ACC112 (cell line): Measurements from ENCODE around the gene PLLP.
"Not testable (repeated sequence)": the region's sequence is repeated elsewhere in the genome, so short reads cannot be mapped to it uniquely, and the experiment has no call there.

Experiments
- H2AFZ ChIP-seq: fragments of 200-600 bp; sonication (generic); one replicate; pipeline ENCODE4 v1.6.0; 2017; ENCODE audit warnings: antibody characterized with exemption, low read length; ENCODE audit not compliant: unreplicated experiment
- H3K27ac ChIP-seq: fragments of 200-600 bp; sonication (generic); 2 replicates; pipeline ENCODE4 v1.5.1; 2014; ENCODE audit warnings: low read depth, mild to moderate bottlenecking, antibody characterized with exemption, low read length, moderate library complexity
- H3K27me3 ChIP-seq: fragments of 200-600 bp; sonication (generic); 2 replicates; pipeline ENCODE4 v1.6.1; 2014; ENCODE audit warnings: mild to moderate bottlenecking, antibody characterized with exemption, low read length, moderate library complexity, mixed read lengths; ENCODE audit not compliant: insufficient read depth
- H3K36me3 ChIP-seq: fragments of 200-600 bp; sonication (generic); 2 replicates; pipeline ENCODE4 v1.6.1; 2016; ENCODE audit warnings: mild to moderate bottlenecking, antibody characterized with exemption, low read length, moderate library complexity, mixed read lengths; ENCODE audit not compliant: insufficient read depth
- H3K4me1 ChIP-seq: fragments of 200-600 bp; sonication (generic); one replicate; pipeline ENCODE4 v1.6.1; 2016; ENCODE audit warnings: low read length, mixed read lengths; ENCODE audit not compliant: insufficient read depth, unreplicated experiment, control insufficient read depth
- H3K4me3 ChIP-seq: fragments of 200-600 bp; sonication (generic); 2 replicates; pipeline ENCODE4 v1.5.1; 2014; ENCODE audit warnings: mild to moderate bottlenecking, low read depth, low read length
- H3K79me2 ChIP-seq: fragments of 200-600 bp; sonication (generic); one replicate; pipeline ENCODE4 v1.6.0; 2016; ENCODE audit warnings: low read length; ENCODE audit not compliant: control insufficient read depth, unreplicated experiment, insufficient read depth

PLLP gene

DNA sequence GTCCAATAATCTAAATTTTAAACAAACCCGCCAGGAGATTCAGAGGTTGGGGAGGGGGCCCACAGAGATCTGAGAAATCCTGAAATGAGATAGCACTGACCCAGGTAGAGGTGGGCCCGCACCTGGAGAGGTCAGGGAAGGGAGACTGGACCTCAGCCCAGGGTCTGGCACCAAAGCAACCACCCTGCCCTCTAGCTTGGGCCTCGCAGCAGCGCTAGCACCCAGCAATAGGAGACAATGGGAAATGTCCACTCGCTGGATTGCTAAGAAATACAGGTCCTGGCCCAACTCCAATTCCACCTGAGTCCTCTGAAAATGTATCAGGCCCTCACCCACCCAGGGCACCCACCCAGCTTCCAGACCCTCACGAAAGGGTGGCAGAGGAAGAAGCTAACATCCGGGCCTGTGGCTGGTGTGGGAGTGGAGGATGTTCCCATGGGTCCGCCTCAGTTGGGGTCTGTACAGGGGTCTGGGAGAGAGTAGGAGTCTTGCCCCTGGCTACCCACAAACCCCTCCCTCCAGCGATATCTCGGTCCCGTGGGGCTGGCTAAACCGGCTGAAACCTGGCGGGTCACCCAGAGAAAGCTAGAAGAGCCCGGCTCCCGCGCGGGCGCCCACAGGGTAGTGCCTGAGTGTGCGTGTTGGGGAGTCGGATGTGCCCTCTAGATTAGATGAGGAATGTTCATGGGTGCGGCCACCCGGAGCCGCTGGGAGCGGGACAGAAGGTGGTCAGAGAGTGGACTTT, 1.1 kb downstream of the PLLP start:
- H2AFZ ChIP-seq, result no peak overlapping the region
- H3K79me2 ChIP-seq, result no peaks in the 10 kb centered on the region
- no peak overlapping the region for H3K4me3 ChIP-seq
- no peak overlapping the region for H3K27ac ChIP-seq
- no peaks in the 10 kb centered on the region for H3K36me3 ChIP-seq
- H3K4me1 ChIP-seq, result no peaks in the 10 kb centered on the region
- peaks cover 40% of the 10 kb centered on the region for H3K27me3 ChIP-seq

DNA sequence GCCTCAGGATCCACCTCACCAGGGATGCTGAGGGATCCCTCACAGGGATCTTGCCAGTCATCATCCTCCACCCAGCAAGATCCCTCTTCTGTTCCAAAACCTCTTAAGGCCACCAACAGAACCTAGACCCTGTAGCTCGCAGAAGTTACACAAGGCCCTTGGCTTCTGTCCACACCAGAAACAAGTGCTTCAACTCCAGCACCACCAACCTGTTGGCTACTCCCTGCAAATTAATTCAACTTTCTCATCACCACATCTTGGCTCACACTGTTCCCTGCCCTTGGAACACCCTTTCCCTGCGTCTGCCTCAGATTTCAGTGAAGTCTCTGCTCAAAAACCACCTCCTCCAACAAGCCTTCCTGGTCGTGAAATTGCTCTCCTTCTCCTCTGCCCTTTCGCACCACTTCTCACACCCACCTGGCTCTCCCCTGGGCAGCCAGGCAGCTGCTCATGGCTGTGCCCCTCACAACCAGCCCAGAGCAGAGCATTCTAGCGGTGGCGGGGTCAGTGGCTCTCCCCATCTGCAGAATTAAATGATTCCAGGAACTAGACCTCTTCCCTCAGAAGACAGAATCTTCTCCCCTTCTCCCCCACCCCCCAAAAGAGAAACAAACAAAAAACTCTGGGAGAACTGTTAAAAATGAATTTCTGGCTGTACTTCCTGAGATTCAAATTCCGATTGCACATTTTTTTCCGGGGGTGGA, 1.8 kb downstream of the PLLP start:
- H3K27me3 ChIP-seq, result peaks cover 40% of the 10 kb centered on the region
- H3K4me3 ChIP-seq, result no peak overlapping the region
- no peak overlapping the region for H2AFZ ChIP-seq
- no peaks in the 10 kb centered on the region for H3K36me3 ChIP-seq
- H3K79me2 ChIP-seq, result no peaks in the 10 kb centered on the region
- no peak overlapping the region for H3K27ac ChIP-seq
- peaks cover 2% of the 10 kb centered on the region for H3K4me1 ChIP-seq

DNA sequence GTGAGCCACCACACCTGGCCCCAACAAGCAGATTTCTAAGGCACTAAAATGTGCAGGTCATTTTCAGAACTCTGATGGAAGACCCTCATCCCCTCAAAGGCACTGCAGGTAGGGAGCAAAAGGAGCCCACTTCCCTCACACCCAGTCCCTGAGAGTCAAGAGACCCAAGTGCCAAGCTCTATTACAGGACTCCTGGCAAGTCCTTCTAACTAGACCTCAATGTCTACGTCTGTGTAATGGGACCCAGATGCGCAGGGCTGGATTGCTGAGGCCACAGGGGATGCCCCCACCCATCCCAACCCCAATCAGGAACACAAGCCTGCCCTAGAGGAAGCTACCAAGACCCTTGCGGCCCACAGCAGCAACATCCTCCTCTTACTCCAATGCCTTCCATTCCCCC, 2.7 kb downstream of the PLLP start:
- H3K36me3 ChIP-seq, result no peaks in the 10 kb centered on the region
- H3K27ac ChIP-seq, result no peak overlapping the region
- H3K4me3 ChIP-seq, result no peak overlapping the region
- no peaks in the 10 kb centered on the region for H3K79me2 ChIP-seq
- peaks cover 8% of the 10 kb centered on the region for H3K4me1 ChIP-seq
- no peak overlapping the region for H2AFZ ChIP-seq
- peaks cover 40% of the 10 kb centered on the region for H3K27me3 ChIP-seq

DNA sequence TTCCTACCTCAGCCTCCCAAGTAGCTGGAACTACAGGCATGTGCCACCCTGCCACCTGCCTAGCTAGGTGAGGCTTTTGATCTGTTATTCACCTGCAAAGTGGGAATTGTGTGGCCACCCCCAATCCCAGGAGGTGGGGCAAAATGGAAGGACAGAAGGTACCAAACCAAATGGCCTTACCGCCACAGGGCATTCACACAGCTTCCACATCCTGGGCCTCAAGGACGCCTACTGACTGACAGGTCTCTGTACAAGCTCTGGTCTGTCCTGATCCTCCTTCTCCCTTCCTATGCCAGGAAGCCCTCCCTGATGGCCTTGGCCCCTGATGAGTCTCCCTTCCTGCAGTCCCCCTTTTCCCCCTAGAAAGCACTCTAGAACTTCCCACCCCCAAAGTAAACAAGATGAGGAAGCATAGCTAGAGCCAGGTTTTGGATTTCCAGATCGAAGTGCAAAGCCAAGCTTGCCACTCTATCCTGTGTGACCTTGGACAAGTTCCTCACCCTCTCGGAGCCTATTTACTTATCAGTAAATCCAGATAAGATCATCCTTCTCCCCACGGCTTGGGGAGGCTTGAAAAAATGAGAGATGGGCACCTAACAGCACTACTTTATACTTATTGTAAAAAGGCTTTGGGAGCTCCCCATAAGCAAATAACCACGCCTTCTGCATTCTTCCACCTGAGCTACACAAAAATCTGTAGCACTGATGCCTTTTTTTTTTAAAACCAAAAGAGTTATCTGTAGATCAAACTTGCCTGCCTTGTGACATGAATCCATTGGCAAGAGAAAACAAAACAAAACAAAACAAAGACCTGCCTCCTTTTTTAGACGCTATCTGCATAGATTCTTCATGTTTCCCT, 4.5 kb downstream of the PLLP start:
- no peaks in the 10 kb centered on the region for H3K36me3 ChIP-seq
- no peak overlapping the region for H2AFZ ChIP-seq
- peaks cover 12% of the 10 kb centered on the region for H3K4me1 ChIP-seq
- H3K79me2 ChIP-seq, result no peaks in the 10 kb centered on the region
- H3K4me3 ChIP-seq, result no peak overlapping the region
- H3K27me3 ChIP-seq, result peaks cover 33% of the 10 kb centered on the region
- no peak overlapping the region for H3K27ac ChIP-seq

DNA sequence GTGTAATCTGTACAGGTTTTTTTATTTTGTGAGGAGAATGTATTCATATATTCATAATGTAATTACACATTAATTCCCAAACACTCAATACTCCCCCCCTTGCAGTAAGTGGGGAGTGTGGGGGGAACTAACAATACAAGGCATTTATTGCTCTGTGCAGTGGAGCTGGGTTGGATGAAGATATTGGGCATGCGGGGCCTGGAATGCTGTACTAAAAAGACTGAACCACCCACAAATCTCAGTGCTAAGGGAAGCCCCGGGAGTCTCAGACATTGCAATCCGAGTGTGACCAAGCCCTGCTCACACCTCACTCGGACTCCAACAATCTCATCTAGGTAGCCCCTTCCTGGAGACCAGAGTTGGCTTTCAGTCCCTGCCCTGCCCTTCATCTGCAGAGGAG, 6.0 kb downstream of the PLLP start:
- H3K79me2 ChIP-seq, result no peaks in the 10 kb centered on the region

DNA sequence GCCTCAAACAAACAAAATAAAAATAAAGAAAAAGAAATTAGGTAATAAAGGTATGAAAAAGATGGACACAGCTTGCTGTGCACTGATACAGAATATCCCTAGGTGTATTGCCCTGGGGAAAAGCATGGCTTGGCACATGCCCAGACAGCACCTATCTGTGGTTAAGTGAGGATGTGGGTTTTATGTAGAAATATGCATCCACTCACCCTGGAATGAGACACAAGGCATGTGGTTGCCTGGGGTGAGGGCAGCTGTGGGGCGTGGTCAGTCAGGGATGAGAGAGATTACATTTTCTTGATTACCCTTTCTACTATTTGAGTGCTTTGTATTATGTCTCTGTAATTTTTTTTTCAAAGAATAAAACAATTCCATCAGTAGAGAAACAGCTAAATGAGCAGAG, 6.9 kb downstream of the PLLP start:
- H3K36me3 ChIP-seq, result no peaks in the 10 kb centered on the region
- H3K4me3 ChIP-seq, result no peak overlapping the region
- no peak overlapping the region for H2AFZ ChIP-seq
- peaks cover 12% of the 10 kb centered on the region for H3K4me1 ChIP-seq
- no peaks in the 10 kb centered on the region for H3K79me2 ChIP-seq
- H3K27me3 ChIP-seq, result peaks cover 9% of the 10 kb centered on the region
- no peak overlapping the region for H3K27ac ChIP-seq

More for the DNA sequence above, 6.0 kb downstream of the PLLP start:
- no peak overlapping the region for H3K27ac ChIP-seq
- no peaks in the 10 kb centered on the region for H3K36me3 ChIP-seq
- H3K4me3 ChIP-seq, result no peak overlapping the region
- H2AFZ ChIP-seq, result no peak overlapping the region
- H3K4me1 ChIP-seq, result peaks cover 12% of the 10 kb centered on the region
- peaks cover 18% of the 10 kb centered on the region for H3K27me3 ChIP-seq

DNA sequence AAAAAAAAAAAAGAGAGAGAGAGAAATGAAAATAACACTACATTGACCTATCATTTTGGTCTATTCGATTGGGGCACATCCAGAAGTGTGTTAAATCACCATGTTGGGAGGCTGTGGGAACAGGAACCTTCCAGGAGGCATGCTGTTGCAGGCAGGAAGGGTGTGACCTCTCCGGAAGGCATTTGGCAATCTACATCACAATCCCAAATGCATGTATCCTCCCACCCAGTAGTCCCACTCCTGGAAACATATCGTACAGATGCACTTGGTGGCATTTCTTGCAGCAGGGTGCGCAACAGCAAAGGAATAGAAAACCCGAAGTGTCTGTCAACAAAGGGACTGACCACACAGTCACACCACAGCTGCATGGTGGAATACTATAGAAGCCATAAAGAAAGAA, 7.9 kb downstream of the PLLP start:
- peaks cover 12% of the 10 kb centered on the region for H3K4me1 ChIP-seq
- no peaks in the 10 kb centered on the region for H3K79me2 ChIP-seq
- H2AFZ ChIP-seq, result no peak overlapping the region
- peaks cover 6% of the 10 kb centered on the region for H3K27me3 ChIP-seq
- no peak overlapping the region for H3K4me3 ChIP-seq
- H3K36me3 ChIP-seq, result no peaks in the 10 kb centered on the region
- H3K27ac ChIP-seq, result no peak overlapping the region

DNA sequence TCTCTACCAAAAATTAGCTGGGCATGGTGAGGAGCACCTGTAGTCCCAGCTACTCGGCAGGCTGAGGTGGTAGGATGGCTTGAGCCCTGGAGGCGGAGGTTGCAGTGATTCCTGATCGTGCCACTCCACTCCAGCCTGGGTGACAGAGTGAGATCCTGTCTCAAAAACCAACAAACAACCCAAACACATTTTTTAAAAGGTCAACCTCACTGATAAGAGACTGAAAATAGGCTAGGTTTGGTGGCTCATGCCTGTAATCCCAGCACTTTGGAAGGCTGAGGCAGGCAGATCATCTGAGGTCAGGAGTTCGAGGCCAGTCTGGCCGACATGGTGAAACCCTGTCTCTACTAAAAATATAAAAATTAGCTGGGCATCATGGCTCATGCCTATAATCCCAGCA, 8.5 kb downstream of the PLLP start:
- H3K4me3 ChIP-seq, H3K79me2 ChIP-seq, H3K27me3 ChIP-seq, H2AFZ ChIP-seq, H3K36me3 ChIP-seq, H3K27ac ChIP-seq: not testable (repeated sequence)
- H3K4me1 ChIP-seq, result peaks cover 12% of the 10 kb centered on the region

DNA sequence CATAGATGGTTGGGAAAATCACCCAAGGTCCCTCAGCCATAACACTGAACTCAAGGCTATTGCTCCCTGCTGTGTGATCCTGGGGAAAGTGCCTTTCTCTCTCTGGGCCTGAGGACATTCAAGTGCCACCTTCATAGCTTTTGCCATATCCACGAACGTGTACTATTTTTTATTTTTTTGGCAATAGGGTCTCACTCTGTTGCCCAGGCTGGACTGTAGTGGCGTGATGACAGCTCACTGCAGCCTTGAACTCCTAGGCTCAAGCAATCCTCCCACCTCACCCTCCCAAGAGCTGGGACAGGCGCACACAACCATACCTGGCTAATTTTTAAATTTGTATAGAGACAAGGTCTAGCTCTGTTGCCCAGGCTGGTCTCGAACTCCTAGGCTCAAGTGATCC, 10.6 kb downstream of the PLLP start:
- Histone ChIP-seq H3K27me3 (no peaks in the 10 kb centered on the region), H3K4me1 (peaks cover 12% of the 10 kb centered on the region), H3K27ac (no peak overlapping the region), H2AFZ (no peak overlapping the region), H3K4me3 (no peak overlapping the region), H3K36me3 (no peaks in the 10 kb centered on the region), H3K79me2 (no peaks in the 10 kb centered on the region)

DNA sequence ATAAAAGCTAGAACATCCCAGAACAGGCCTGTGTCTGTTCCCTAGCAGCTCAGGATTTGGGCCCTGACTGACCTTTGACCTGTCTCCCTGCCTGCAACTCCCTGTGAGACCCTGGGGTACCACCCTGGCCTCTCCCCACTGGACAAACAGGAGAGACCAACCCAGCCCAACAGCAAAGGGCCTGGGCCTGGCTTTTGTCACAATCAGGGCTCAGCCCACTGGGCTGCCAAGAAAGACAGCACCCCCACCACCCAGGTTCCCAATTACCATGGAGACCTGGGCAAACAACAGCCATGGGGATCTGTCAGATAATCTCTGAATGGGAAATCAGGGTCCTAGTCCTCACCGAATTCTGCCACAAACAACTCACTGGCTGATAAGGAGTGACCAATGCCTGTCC, 11.1 kb downstream of the PLLP start:
- H3K36me3 ChIP-seq, result no peaks in the 10 kb centered on the region
- no peak overlapping the region for H3K4me3 ChIP-seq
- no peak overlapping the region for H3K27ac ChIP-seq
- H3K79me2 ChIP-seq, result no peaks in the 10 kb centered on the region
- peaks cover 12% of the 10 kb centered on the region for H3K4me1 ChIP-seq
- no peaks in the 10 kb centered on the region for H3K27me3 ChIP-seq
- no peak overlapping the region for H2AFZ ChIP-seq
